Endothelial cell of umbilical vein (primary cell): Measurements from ENCODE around the gene ARHGEF10L.

ENCODE experiments used
- CTCF ChIP-seq, 2 donors: IDR thresholded peaks; 1 replicate in 1 of 2; 2 replicates in 1 of 2; pipeline ENCODE4 v1.5.1; 2011; ENCODE audit warnings: low read length in 2 of 2, mild to moderate bottlenecking in 2 of 2, moderate library complexity in 2 of 2, control low read depth in 1 of 2, inconsistent platforms in 1 of 2, low read depth in 1 of 2; ENCODE audit not compliant: insufficient read depth in 1 of 2; ENCODE audit errors: extremely low read depth in 1 of 2
- EZH2 ChIP-seq: IDR thresholded peaks from 2 replicates; pipeline ENCODE4 v1.6.1; 2012; ENCODE audit warnings: borderline replicate concordance, low read depth, mild to moderate bottlenecking, moderate library complexity, low read length, inconsistent platforms; ENCODE audit not compliant: severe bottlenecking
- MAX ChIP-seq: IDR thresholded peaks from 2 replicates; pipeline ENCODE4 v1.6.1; 2011; ENCODE audit not compliant: insufficient read depth, insufficient read length
- MYC ChIP-seq: IDR thresholded peaks from one replicate; pipeline ENCODE4 v1.6.1; 2011; ENCODE audit warnings: mild to moderate bottlenecking, low read depth, low read length
- POLR2A ChIP-seq: IDR thresholded peaks from 2 replicates; pipeline ENCODE4 v1.6.1; 2012; ENCODE audit warnings: low read depth, mild to moderate bottlenecking, control low read depth, low read length
- POLR2AphosphoS5 ChIP-seq: IDR thresholded peaks from 2 replicates; pipeline ENCODE4 v1.6.1; 2012; ENCODE audit warnings: low read depth, mild to moderate bottlenecking, control low read depth, low read length, moderate library complexity; ENCODE audit not compliant: insufficient read depth

- TF ChIP-seq CTCF (IDR thresholded peaks at IDR 0.05; ENCODE audit: extremely low read depth in 1 of 2, insufficient read depth in 1 of 2, low read depth in 1 of 2, low read length in 2 of 2) (no peak), POLR2AphosphoS5 (no peak), POLR2A (no peak), MAX (no peak), MYC (no peak), EZH2 (no peak)
Measured at GRCh38 chr1:17635276-17635675, 95.8 kb downstream of the ARHGEF10L start.
